ENCODE measurements around the gene CD8B. TPM values are rescaled to one million over a fixed set of nuclear protein-coding genes. Genes with fewer than 3 reads are reported as not detected.

CD8B gene
- total RNA-seq, 1 experiment from 2014 or later, result not detected

DNA sequence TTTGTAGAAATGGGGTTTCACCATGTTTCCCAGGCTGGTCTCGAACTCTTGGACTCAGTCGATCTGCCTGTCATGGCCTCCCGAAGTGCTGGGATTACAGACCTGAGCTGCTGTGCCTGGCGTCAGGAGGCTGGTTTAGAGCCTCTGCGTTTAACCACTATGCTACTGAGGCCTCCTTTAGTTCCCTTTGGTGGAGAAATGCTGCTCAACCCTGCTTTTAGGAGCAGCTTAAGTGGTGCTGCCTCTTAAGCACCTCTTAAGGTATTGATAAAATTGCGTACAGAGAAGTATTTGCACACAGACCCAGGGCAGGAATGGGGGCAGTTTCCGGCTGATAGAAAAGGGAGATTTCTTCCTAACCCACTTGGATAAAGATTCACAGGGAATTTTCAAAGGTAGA is 78.9 kb downstream of the CD8B start:
- Mint-ChIP-seq H3K27ac (ENCODE audit: unreplicated experiment) (no peak overlapping the region), H3K4me3 (ENCODE audit: low read depth, unreplicated experiment) (no peak overlapping the region), H3K27me3 (ENCODE audit: unreplicated experiment) (peaks cover 7% of the 10 kb centered on the region), H3K4me1 (ENCODE audit: low read depth, unreplicated experiment) (no peaks in the 10 kb centered on the region), H3K36me3 (ENCODE audit: insufficient read depth, unreplicated experiment) (no peaks in the 10 kb centered on the region), H3K9me3 (ENCODE audit: low read depth, unreplicated experiment) (no peaks in the 10 kb centered on the region)
- BruUV-seq (replicated peaks), result no TSS peak
- TF ChIP-seq, protein P1, sequence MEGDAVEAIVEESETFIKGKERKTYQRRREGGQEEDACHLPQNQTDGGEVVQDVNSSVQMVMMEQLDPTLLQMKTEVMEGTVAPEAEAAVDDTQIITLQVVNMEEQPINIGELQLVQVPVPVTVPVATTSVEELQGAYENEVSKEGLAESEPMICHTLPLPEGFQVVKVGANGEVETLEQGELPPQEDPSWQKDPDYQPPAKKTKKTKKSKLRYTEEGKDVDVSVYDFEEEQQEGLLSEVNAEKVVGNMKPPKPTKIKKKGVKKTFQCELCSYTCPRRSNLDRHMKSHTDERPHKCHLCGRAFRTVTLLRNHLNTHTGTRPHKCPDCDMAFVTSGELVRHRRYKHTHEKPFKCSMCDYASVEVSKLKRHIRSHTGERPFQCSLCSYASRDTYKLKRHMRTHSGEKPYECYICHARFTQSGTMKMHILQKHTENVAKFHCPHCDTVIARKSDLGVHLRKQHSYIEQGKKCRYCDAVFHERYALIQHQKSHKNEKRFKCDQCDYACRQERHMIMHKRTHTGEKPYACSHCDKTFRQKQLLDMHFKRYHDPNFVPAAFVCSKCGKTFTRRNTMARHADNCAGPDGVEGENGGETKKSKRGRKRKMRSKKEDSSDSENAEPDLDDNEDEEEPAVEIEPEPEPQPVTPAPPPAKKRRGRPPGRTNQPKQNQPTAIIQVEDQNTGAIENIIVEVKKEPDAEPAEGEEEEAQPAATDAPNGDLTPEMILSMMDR (IDR thresholded peaks at IDR 0.05; ENCODE audit: unreplicated experiment), result no peak
- intact Hi-C loops (cut with micrococcal nuclease; ENCODE audit: unreplicated experiment), result no loop called here
- CTCF ChIA-PET, result no interaction called here
- DNase-seq, result no peak

DNA sequence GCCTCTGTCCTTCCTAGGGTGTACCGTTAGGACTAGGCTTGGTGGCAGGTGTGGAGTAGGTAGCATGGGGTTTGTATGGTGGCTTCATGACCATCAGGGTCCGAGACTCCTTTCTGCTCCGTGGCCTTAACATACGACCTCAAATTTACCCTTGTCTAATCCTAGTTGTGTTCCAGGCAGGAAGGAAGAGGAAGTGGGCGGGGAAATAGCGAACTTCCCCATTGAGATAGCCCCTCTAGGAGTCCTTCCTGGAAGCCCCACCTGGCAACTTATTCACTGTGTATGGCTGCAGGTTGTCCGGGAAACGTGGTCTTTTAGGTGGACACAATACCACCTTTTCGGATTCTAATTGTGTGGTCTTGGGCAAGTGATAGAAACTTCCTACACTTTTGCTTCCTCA is 80.3 kb downstream of the CD8B start:
- no TSS peak for BruUV-seq (replicated peaks)
- no peaks in the 10 kb centered on the region for H3K4me1 Mint-ChIP-seq (ENCODE audit: low read depth, unreplicated experiment)
- no peak for DNase-seq
- H3K9me3 Mint-ChIP-seq (ENCODE audit: low read depth, unreplicated experiment), result no peaks in the 10 kb centered on the region
- peaks cover 6% of the 10 kb centered on the region for H3K36me3 Mint-ChIP-seq (ENCODE audit: insufficient read depth, unreplicated experiment)
- TF ChIP-seq, protein P1 (IDR thresholded peaks at IDR 0.05; ENCODE audit: unreplicated experiment), result no peak
- intact Hi-C loops (cut with micrococcal nuclease; ENCODE audit: unreplicated experiment), result no loop called here
- H3K4me3 Mint-ChIP-seq (ENCODE audit: low read depth, unreplicated experiment), result no peak overlapping the region
- no peak overlapping the region for H3K27ac Mint-ChIP-seq (ENCODE audit: unreplicated experiment)
- CTCF ChIA-PET, result no interaction called here
- H3K27me3 Mint-ChIP-seq (ENCODE audit: unreplicated experiment), result no peaks in the 10 kb centered on the region

DNA sequence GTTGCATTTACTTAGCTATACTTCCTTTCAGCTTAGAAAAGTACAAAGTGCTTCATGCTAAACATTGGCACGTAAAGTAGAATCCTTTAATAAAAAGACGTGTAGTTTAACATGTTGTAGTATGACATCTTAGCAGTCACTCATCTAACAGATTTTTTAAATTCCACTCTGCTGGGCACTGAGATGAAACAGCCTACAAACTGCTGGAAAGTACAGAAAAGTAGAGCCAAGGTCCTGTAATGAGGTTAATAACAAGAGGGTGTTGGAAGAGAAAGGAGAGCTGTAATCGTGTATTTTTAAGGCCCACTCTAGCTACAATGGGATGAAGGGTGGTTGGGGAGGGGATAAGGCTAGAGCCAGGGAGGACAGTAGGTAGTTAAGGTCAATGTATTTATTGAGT is 81.7 kb downstream of the CD8B start:
- intact Hi-C loops (cut with micrococcal nuclease; ENCODE audit: unreplicated experiment), result no loop called here
- no peaks in the 10 kb centered on the region for H3K27me3 Mint-ChIP-seq (ENCODE audit: unreplicated experiment)
- no peaks in the 10 kb centered on the region for H3K4me1 Mint-ChIP-seq (ENCODE audit: low read depth, unreplicated experiment)
- peaks cover 6% of the 10 kb centered on the region for H3K36me3 Mint-ChIP-seq (ENCODE audit: insufficient read depth, unreplicated experiment)
- no peak overlapping the region for H3K27ac Mint-ChIP-seq (ENCODE audit: unreplicated experiment)
- TF ChIP-seq, protein P1 (IDR thresholded peaks at IDR 0.05; ENCODE audit: unreplicated experiment), result no peak
- DNase-seq, result no peak
- H3K4me3 Mint-ChIP-seq (ENCODE audit: low read depth, unreplicated experiment), result no peak overlapping the region
- CTCF ChIA-PET, result no interaction called here
- no peaks in the 10 kb centered on the region for H3K9me3 Mint-ChIP-seq (ENCODE audit: low read depth, unreplicated experiment)
- BruUV-seq (replicated peaks), result no TSS peak

DNA sequence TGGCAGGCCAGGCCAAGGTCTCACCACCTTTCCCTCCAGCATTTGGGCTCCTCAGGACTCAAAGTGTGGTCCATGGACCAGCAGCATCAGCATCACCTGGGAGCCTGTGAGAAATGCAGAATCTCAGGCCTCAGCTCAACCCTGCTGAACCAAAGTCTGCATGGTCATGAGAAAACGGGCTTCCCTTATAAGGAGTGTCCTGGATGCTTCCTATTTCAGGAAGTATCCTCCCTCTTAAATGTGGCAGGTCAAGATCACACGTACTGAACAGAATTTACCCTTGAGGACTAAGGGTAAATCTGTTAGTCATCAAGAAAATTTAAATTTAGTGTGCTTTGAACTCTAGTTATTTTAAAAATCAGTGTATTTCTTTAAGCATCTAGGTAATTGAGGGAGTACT is 82.7 kb downstream of the CD8B start:
- intact Hi-C loops (cut with micrococcal nuclease; ENCODE audit: unreplicated experiment), result no loop called here
- H3K36me3 Mint-ChIP-seq (ENCODE audit: insufficient read depth, unreplicated experiment), result peaks cover 7% of the 10 kb centered on the region
- CTCF ChIA-PET, result no interaction called here
- DNase-seq, result no peak
- no peaks in the 10 kb centered on the region for H3K4me1 Mint-ChIP-seq (ENCODE audit: low read depth, unreplicated experiment)
- no peak overlapping the region for H3K27ac Mint-ChIP-seq (ENCODE audit: unreplicated experiment)
- TF ChIP-seq, protein P1 (IDR thresholded peaks at IDR 0.05; ENCODE audit: unreplicated experiment), result no peak
- no peaks in the 10 kb centered on the region for H3K27me3 Mint-ChIP-seq (ENCODE audit: unreplicated experiment)
- no peak overlapping the region for H3K4me3 Mint-ChIP-seq (ENCODE audit: low read depth, unreplicated experiment)
- H3K9me3 Mint-ChIP-seq (ENCODE audit: low read depth, unreplicated experiment), result no peaks in the 10 kb centered on the region
- no TSS peak for BruUV-seq (replicated peaks)

DNA sequence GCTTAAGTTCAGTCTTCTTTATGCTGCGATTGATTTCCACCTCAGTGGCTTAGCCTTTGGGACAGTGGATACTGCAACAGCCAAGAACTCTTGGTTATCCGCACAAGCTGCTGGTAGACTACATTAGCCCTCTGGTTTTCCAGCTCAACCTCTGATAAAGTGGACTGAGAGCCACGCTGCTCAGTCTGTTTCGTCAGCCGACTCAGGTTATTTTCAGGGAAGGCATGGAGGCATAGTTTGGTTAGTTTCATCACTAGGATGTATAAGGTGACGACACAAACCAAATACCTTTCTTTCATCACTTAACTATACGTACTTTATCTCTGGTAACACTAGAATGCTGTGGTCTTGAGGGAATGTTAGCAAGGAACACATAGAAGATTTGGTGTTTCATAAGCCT is 85.2 kb downstream of the CD8B start:
- intact Hi-C loops (cut with micrococcal nuclease; ENCODE audit: unreplicated experiment), result no loop called here
- Mint-ChIP-seq H3K36me3 (ENCODE audit: insufficient read depth, unreplicated experiment) (peaks cover 29% of the 10 kb centered on the region), H3K9me3 (ENCODE audit: low read depth, unreplicated experiment) (no peaks in the 10 kb centered on the region), H3K4me1 (ENCODE audit: low read depth, unreplicated experiment) (no peaks in the 10 kb centered on the region), H3K4me3 (ENCODE audit: low read depth, unreplicated experiment) (no peak overlapping the region), H3K27me3 (ENCODE audit: unreplicated experiment) (no peaks in the 10 kb centered on the region), H3K27ac (ENCODE audit: unreplicated experiment) (no peak overlapping the region)
- no TSS peak for BruUV-seq (replicated peaks)
- TF ChIP-seq, protein P1 (IDR thresholded peaks at IDR 0.05; ENCODE audit: unreplicated experiment), result no peak
- no peak for DNase-seq
- CTCF ChIA-PET, result no interaction called here

Data from Calu3 (cell line).